ENCODE data around the gene LIMS2. TPM values are rescaled to one million over a fixed set of nuclear protein-coding genes. Genes with fewer than 3 reads are reported as not detected.

Gene LIMS2
- total RNA-seq, 3 donors from 2014 or later = 9.5 to 27.9 (median 19.4) TPM

DNA sequence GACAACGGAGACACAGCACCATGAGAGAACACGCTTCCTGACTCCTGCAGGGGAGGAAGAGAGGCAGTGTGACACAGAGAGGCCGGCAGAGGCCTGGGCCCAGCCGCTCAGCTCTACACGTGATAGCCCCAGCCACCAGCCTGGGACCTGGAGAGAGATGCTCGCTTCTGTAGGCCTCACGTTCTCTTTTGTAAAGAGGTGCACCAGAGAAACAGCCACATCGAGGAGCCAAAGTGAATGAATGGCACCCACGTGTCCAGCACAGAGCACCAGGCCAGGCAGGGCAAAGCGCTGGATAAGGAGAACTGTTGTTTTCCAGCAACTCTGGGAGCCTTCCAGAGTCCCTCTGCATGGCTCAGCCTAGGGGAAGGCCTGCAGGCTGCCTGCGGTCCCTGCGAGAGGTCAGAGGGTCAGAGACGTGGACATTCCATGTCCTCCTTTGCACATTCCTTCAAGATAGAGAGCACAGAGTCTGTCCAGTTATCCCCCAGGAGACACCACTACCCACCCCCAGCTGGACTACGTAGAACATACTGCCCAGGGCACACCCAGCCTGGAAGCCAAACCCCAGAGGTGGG is 14.2 kb downstream of the LIMS2 start:
- Histone ChIP-seq H3K4me3 (no peak overlapping the region), H3K27me3 (no peaks in the 10 kb centered on the region), H3K4me1 (peaks cover 0 to 6% of the 10 kb centered on the region in 2 donors), H3K36me3 (no peaks in the 10 kb centered on the region), H3K9me3 (no peaks in the 10 kb centered on the region), H3K27ac (peak overlapping the region; percentile 1 to 55)
- TF ChIP-seq, protein P1, sequence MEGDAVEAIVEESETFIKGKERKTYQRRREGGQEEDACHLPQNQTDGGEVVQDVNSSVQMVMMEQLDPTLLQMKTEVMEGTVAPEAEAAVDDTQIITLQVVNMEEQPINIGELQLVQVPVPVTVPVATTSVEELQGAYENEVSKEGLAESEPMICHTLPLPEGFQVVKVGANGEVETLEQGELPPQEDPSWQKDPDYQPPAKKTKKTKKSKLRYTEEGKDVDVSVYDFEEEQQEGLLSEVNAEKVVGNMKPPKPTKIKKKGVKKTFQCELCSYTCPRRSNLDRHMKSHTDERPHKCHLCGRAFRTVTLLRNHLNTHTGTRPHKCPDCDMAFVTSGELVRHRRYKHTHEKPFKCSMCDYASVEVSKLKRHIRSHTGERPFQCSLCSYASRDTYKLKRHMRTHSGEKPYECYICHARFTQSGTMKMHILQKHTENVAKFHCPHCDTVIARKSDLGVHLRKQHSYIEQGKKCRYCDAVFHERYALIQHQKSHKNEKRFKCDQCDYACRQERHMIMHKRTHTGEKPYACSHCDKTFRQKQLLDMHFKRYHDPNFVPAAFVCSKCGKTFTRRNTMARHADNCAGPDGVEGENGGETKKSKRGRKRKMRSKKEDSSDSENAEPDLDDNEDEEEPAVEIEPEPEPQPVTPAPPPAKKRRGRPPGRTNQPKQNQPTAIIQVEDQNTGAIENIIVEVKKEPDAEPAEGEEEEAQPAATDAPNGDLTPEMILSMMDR (IDR thresholded peaks at IDR 0.05) = no peak
- no peak for TF ChIP-seq POLR2AphosphoS5 (IDR thresholded peaks at IDR 0.05)
- no peak for TF ChIP-seq POLR2A (IDR thresholded peaks at IDR 0.05)
- DNase-seq (ENCODE audit: low spot score in 2 of 2) = peak in 1 of 2 donors; percentile 25
- intact Hi-C loops (cut with DNase I; ENCODE audit: low total_unique reads) = no loop called here

DNA sequence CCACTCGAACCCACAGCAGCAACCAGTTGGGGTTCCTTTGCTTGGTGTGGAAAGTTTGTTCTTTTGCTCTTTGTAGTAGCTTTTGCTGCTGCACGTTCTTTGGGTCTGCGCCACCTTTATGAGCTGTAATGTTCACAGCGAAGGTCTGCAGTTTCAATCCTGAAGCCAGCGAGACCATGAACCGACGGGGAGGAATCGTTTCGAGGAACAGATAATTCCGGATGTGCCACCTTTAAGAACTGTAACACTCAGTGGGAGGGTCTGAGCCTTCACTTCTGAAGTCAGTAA is 15.1 kb downstream of the LIMS2 start:
- Histone ChIP-seq H3K27ac (peak overlapping the region in 1 of 2 donors; percentile 75), H3K27me3 (no peaks in the 10 kb centered on the region), H3K4me3 (no peak overlapping the region), H3K9me3 (no peaks in the 10 kb centered on the region), H3K4me1 (peaks cover 0 to 6% of the 10 kb centered on the region in 2 donors), H3K36me3 (no peaks in the 10 kb centered on the region)
- intact Hi-C loops (cut with DNase I; ENCODE audit: low total_unique reads) = no loop called here
- DNase-seq (ENCODE audit: low spot score in 2 of 2) = no peak
- TF ChIP-seq, protein P1 (IDR thresholded peaks at IDR 0.05) = no peak
- TF ChIP-seq POLR2A (IDR thresholded peaks at IDR 0.05) = no peak
- no peak for TF ChIP-seq POLR2AphosphoS5 (IDR thresholded peaks at IDR 0.05)

DNA sequence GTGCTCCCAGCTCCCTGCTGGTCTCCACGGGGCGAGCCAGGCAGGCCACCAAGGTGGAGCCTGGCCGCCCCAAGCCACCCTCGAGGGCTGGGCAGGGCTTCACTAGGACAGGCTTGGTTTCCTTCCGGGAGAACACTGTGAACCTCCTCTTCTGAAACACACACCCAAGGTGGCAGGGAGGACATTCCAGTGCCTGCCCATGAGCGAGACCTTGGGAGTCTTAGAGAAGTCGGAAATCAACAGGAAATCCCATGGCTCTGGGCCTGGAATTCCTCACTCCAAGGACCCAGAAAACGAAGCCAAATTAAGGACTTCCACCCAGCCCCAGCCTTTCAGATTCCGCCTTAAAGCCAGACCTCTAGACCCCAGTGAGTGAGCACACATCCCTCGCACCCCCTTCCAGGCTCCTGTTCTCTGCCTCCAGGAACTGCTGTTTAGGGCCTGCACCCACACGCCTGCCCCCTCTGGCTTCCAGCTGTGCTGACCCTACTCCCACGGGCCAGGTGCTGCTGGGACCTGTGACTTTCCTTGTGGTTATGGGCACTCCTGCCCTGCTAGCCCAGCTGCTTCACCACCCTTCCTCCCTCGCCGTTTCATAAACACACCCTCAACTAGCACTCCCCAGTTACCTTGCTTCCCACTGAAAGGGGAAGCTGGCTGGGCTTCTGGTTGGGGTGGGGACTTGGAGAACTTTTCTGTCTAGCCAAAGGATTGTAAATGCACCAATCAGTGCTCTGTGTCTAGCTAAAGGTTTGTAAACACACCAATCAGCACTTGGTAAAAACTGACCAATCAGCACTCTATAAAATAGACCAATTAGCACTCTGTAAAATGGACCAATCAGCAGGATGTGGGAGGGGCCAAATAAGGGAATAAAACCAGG is 15.7 kb downstream of the LIMS2 start:
- H3K36me3 ChIP-seq = no peaks in the 10 kb centered on the region
- TF ChIP-seq POLR2AphosphoS5 (IDR thresholded peaks at IDR 0.05) (peak in 1 of 3 donors; percentile 40), POLR2A (IDR thresholded peaks at IDR 0.05) (no peak)
- no peak for DNase-seq (ENCODE audit: low spot score in 2 of 2)
- H3K4me1 ChIP-seq = peaks cover 0 to 6% of the 10 kb centered on the region in 2 donors
- no peak overlapping the region for H3K4me3 ChIP-seq
- H3K27me3 ChIP-seq = no peaks in the 10 kb centered on the region
- no peaks in the 10 kb centered on the region for H3K9me3 ChIP-seq
- H3K27ac ChIP-seq = peak overlapping the region; percentile 45 to 75
- intact Hi-C loops (cut with DNase I; ENCODE audit: low total_unique reads) = no loop called here

DNA sequence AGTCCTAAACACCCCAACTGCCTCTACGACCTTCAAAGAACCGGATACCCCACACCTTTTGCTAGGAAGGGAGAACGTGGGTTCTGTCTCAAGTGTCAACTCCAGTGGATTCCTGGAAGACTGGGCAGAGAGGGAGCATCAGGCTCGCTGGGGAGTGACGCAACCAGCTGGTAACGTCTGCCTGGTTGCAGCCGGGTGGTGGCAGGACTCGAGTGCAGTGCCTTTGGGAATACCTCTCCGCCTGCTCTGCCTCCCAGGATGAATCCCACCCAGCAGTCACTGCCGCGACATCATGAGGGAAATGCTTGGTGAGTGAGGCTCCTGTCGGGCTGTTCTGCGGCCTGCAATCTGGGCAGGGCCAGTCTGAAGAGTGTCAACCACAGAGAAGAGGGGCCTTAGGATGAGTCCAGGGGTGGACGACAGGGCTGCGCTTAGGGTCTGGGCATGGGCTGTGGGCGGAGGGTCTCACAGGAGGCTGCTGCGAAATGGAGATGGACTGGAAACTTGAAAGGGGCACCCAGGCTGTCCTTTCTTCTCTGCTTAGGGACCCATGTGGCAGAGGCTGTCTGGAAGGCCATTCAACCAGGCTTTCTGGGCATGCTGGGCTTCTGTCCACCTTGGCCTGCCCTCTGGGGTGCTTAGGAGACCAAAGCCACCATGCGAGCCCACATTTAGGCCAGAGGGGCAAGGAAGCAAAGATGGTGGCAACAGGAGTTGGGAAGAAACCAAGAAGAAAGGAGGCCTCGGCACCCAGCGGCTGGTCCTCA is 16.5 kb downstream of the LIMS2 start:
- TF ChIP-seq POLR2AphosphoS5 (IDR thresholded peaks at IDR 0.05) (no peak), POLR2A (IDR thresholded peaks at IDR 0.05) (no peak)
- TF ChIP-seq, protein P1 (IDR thresholded peaks at IDR 0.05) = no peak
- no peak for DNase-seq (ENCODE audit: low spot score in 2 of 2)
- Histone ChIP-seq H3K4me3 (no peak overlapping the region), H3K27ac (peak overlapping the region; percentile 45 to 75), H3K27me3 (no peaks in the 10 kb centered on the region), H3K9me3 (no peaks in the 10 kb centered on the region), H3K36me3 (no peaks in the 10 kb centered on the region), H3K4me1 (peaks cover 0 to 6% of the 10 kb centered on the region in 2 donors)
- intact Hi-C loops (cut with DNase I; ENCODE audit: low total_unique reads) = no loop called here

DNA sequence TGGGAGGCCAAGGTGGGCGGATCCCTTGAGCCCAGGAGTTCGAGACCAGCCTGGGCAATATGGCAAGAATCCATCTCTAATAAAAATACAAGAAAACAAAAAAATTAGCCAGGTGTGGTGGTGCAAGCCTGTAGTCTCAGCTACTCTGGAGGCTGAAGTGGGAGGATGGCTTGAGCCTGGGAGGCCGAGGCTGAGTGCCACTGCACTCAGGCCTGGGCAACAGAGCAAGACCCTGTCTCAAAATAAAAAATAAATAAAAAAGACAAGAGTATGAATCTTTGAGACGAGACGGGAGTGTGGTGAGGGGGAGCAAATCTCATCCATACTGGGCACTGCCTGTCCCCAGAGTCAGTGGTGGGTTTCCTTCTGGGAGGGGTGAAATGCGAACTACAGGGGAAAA is 17.2 kb downstream of the LIMS2 start:
- Histone ChIP-seq H3K4me1 (peaks cover 0 to 4% of the 10 kb centered on the region in 2 donors), H3K4me3 (no peak overlapping the region), H3K27ac (peak overlapping the region in 1 of 2 donors; percentile 75)

More for the DNA sequence above, 17.2 kb downstream of the LIMS2 start:
- TF ChIP-seq POLR2A (IDR thresholded peaks at IDR 0.05) (no peak), POLR2AphosphoS5 (IDR thresholded peaks at IDR 0.05) (no peak)
- TF ChIP-seq, protein P1 (IDR thresholded peaks at IDR 0.05) = no peak
- Histone ChIP-seq H3K36me3 (no peaks in the 10 kb centered on the region), H3K27me3 (no peaks in the 10 kb centered on the region), H3K9me3 (no peaks in the 10 kb centered on the region)
- no peak for DNase-seq (ENCODE audit: low spot score in 2 of 2)
- intact Hi-C loops (cut with DNase I; ENCODE audit: low total_unique reads) = no loop called here

All from breast epithelium (tissue), 4 donors.